Renal pelvis (tissue), 4 donors: ENCODE results near the gene ARFGAP1. TPM values are rescaled to one million over a fixed set of nuclear protein-coding genes. Genes with fewer than 3 reads are reported as not detected.
"Not testable (repeated sequence)": the region's sequence is repeated elsewhere in the genome, so short reads cannot be mapped to it uniquely, and the experiment has no call there.

Experiments
- DNase-seq: peaks from one replicate; pipeline ENCODE4 v3.0.0-alpha.2; 2013
- polyA plus RNA-seq, 3 donors: library from polyadenylated mRNA; unstranded; fragments of 120-200 nt; gene quantifications; one replicate each; pipeline ENCODE4 v1.2.1, GENCODE V29; 2013; ENCODE audit not compliant: insufficient read length in 3 of 3

Gene ARFGAP1
- polyA plus RNA-seq, 3 donors, result 72.4 to 83.1 (median 77.7) TPM

GRCh38 chr20:63236116-63236837 lies 36.3 kb upstream of the ARFGAP1 start:
- no peak for DNase-seq

DNA sequence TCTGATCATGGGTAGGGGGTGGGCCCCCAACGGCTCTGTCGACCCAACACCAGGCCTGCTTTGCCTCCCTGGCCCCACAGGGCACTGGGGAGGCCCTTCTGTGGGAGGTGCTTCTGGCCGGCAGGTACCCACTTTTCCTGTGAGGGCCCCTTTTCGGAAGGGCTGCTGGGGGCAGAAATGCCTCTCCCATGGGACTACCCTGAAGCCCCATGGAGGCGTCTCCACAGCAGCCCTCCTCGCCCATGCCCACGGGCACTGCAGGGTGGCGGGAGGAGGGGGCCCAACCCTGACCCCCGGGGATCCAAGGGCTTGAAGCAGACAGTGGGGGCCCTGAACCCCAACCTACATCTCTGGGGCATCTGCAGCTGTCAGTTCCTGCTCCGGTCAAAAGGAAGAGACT lies 34.6 kb upstream of the ARFGAP1 start:
- no peak for DNase-seq

DNA sequence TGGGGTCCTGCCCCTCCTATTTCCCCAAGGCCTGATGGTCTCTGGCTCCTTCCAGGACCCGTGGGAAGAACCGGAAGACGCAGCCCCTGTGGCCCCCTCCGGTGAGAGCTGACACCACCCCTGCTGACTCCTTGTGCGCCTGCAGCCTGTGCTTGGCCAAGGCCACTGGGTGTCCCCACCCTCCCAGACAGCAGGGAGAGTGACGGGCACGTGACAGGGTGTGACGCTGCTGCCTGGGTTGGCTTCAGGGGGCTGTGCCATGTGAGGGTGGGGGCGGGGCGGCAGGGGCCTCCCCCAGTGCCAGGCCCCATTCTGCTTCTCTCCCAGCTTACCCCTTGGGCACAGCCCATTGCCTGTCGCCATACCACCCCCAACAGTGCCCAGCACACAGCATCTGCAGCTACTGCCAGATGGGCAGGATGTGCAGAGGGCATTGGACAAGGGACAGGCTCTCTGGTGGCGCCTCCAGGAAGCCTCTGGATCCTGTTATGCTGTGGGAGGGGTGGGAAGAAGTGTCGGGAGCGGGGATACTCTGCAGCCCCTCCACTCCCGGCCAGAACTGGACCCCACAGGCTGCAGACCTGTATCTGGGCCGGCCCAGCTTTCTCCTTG lies 34.0 kb upstream of the ARFGAP1 start:
- DNase-seq, result no peak

GRCh38 chr20:63239431-63239830 lies 33.2 kb upstream of the ARFGAP1 start:
- DNase-seq, result no peak

GRCh38 chr20:63240004-63240403 lies 32.6 kb upstream of the ARFGAP1 start:
- no peak for DNase-seq

DNA sequence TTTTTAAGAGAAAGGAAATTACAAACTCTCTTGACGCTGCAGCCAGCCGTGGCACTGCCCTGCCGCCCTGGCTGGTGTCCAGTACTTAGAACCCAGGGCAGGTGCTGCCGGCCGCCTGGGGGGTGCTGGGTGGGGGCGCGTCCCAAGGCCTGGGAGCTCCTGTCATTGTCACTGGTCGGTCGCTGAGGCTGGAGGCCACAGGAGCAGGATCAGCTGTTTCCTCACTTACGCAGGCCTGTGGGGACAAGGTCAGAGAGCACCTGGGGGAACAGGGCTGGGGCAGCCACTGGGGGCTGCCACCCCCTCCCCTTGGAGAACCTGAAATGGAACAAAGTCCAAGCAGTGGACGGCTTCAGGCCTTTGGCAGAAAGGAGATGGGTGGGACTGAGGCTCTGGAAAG lies 31.3 kb upstream of the ARFGAP1 start:
- no peak for DNase-seq

- no peak for DNase-seq
Measured at GRCh38 chr20:63242736-63243135, 29.9 kb upstream of the ARFGAP1 start.

- DNase-seq, result no peak
Measured at GRCh38 chr20:63243604-63244247, 28.9 kb upstream of the ARFGAP1 start.

- no peak for DNase-seq
Measured at GRCh38 chr20:63244468-63244867, 28.1 kb upstream of the ARFGAP1 start.

- DNase-seq, result no peak
Measured at GRCh38 chr20:63246490-63247288, 25.9 kb upstream of the ARFGAP1 start.

- DNase-seq, result no peak
Measured at GRCh38 chr20:63247671-63248228, 24.9 kb upstream of the ARFGAP1 start.

DNA sequence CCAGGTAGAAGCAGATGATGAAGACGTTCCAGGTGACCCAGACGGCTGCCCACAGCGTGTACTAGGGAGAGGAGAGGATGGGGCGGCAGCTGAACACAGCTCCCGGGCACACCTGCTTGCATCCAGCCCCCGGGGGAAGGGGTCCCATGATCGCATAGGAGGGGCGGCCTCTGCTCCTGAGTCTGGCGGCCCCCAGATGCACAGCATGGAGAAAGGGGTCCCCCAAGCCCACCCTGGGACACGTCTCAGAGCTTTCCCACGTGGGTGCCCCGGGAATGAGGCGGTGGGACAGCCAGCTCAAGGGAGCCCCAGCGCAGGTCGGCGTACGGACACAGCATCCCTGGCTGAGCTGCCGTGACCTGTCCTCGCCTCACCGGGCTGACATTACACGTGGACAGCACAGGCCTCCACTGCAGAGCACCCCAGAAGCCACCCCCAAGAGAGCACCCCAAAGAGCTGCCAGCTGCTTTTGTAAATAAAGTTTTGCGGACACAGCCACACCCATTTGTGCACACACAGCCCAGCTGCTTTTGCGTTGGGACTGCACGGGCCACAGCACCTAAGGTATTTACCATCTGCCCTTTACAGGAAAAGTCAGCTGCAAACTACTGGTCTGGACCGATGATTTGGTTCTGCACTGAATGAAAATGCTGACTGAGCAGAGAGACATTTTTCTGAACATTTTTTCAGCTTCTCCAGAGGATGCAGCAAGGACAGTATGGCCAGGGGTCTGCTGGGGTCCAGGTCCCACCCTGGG lies 23.6 kb upstream of the ARFGAP1 start:
- no peak for DNase-seq

DNA sequence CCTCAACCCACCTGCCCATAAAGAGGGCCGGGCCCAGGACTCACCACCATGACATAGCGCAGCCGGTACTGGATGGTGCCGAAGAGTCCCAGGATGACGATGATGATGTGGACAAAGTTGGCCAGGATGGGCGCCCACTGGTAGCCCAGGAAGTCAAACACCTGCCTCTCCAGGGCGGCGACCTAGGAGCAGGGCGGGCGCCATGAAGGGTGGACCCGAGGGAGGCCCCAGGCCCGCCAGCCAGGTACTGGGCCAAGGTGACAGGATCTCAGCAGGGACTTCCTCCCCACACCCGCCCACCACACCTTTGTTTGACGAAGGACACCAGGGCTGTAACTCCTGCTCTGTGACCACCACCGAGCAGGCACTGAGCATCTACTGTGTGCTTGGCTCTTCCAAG lies 22.7 kb upstream of the ARFGAP1 start:
- DNase-seq, result no peak

GRCh38 chr20:63251350-63251749 lies 21.3 kb upstream of the ARFGAP1 start:
- not testable (repeated sequence) for DNase-seq

- DNase-seq, result no peak
Measured at GRCh38 chr20:63252284-63252711, 20.3 kb upstream of the ARFGAP1 start.

GRCh38 chr20:63253065-63253437 lies 19.6 kb upstream of the ARFGAP1 start:
- no peak for DNase-seq

- DNase-seq, result no peak
Measured at GRCh38 chr20:63253438-63254231, 19.0 kb upstream of the ARFGAP1 start.

GRCh38 chr20:63254232-63254605 lies 18.4 kb upstream of the ARFGAP1 start, which contains the start of gene NKAIN4:
Gene NKAIN4 (minus strand): TSS chr20:63254463. CDS start chr20:63254450, 13 bp downstream.
- DNase-seq, result no peak

- no peak for DNase-seq
Measured at GRCh38 chr20:63254606-63255384, 17.8 kb upstream of the ARFGAP1 start.
